Neural cell (in vitro differentiated cells): ENCODE results near the gene RNF44. TPM values are rescaled to one million over a fixed set of nuclear protein-coding genes. Genes with fewer than 3 reads are reported as not detected.

Experiments used
- H2AFZ ChIP-seq: fragments of 200-600, 300-800 bp; sonication (generic), shearing (Covaris generic); 2 replicates; pipeline ENCODE4 v1.6.0; 2014; ENCODE audit warnings: low read depth, mild to moderate bottlenecking, antibody characterized with exemption, low read length, moderate library complexity
- H3F3A ChIP-seq: fragments of 200-600 bp; shearing (Covaris generic); 2 replicates; pipeline ENCODE4 v1.6.1; 2016; ENCODE audit warnings: mild to moderate bottlenecking, moderate library complexity, mixed read lengths, antibody characterized with exemption, low read length; ENCODE audit not compliant: insufficient read depth, poor library complexity, severe bottlenecking
- H3K27ac ChIP-seq: fragments of 200-600, 300-800 bp; sonication (generic), shearing (Covaris generic); 2 replicates; pipeline ENCODE4 v1.5.1; 2014; ENCODE audit warnings: mild to moderate bottlenecking, low read length, moderate library complexity
- H3K27me3 ChIP-seq: fragments of 300-800, 200-600 bp; sonication (generic), shearing (Covaris generic); 2 replicates; pipeline ENCODE4 v1.6.0; 2014; ENCODE audit warnings: mild to moderate bottlenecking, low read depth, low read length, moderate library complexity; ENCODE audit not compliant: insufficient read depth
- H3K36me3 ChIP-seq: fragments of 300-800, 200-600 bp; sonication (generic), shearing (Covaris generic); 2 replicates; pipeline ENCODE4 v1.5.1; 2014; ENCODE audit warnings: mild to moderate bottlenecking, antibody characterized with exemption, low read length, moderate library complexity; ENCODE audit not compliant: insufficient read depth
- H3K4me2 ChIP-seq: fragments of 300-800, 200-600 bp; sonication (generic), shearing (Covaris generic); 2 replicates; pipeline ENCODE4 v1.6.0; 2014; ENCODE audit warnings: mild to moderate bottlenecking, low read length
- H3K4me3 ChIP-seq: fragments of 300-800, 200-600 bp; sonication (generic), shearing (Covaris generic); 2 replicates; pipeline ENCODE4 v1.5.1; 2014; ENCODE audit warnings: mild to moderate bottlenecking, low read length, moderate library complexity
- H3K79me2 ChIP-seq: fragments of 200-600 bp; shearing (Covaris generic); replicated peaks from 2 replicates; pipeline ENCODE4 v1.6.0; 2014; ENCODE audit warnings: mild to moderate bottlenecking, low read length, moderate library complexity; ENCODE audit not compliant: insufficient read depth
- H3K9ac ChIP-seq: fragments of 300-800, 200-600 bp; sonication (generic), shearing (Covaris generic); 2 replicates; pipeline ENCODE4 v1.6.1; 2016; ENCODE audit warnings: mild to moderate bottlenecking, low read length, mixed read lengths
- H3K9me2 ChIP-seq: fragments of 200-600 bp; shearing (Covaris generic); 2 replicates; pipeline ENCODE4 v1.6.1; 2016; ENCODE audit warnings: mild to moderate bottlenecking, low read length, mixed read lengths; ENCODE audit not compliant: insufficient read depth
- H3K9me3 ChIP-seq: fragments of 200-600, 300-800 bp; sonication (generic), shearing (Covaris generic); 2 replicates; pipeline ENCODE4 v1.6.1; 2016; ENCODE audit warnings: mild to moderate bottlenecking, mixed run types, low read length, moderate library complexity, mixed read lengths
- H4K20me1 ChIP-seq: fragments of 200-600 bp; shearing (Covaris generic); 2 replicates; pipeline ENCODE4 v1.6.1; 2016; ENCODE audit warnings: mild to moderate bottlenecking, mixed run types; ENCODE audit not compliant: insufficient read depth
- EP300 ChIP-seq: fragments of 450-650 bp; conservative IDR thresholded peaks from 2 replicates; pipeline ENCODE4 v1.6.1; 2014; ENCODE audit warnings: antibody characterized with exemption, mild to moderate bottlenecking, moderate library complexity; ENCODE audit not compliant: poor library complexity, severe bottlenecking
- EZH2 ChIP-seq: fragments of 200-600, 300-800 bp; shearing (Covaris generic), sonication (generic); IDR thresholded peaks from 2 replicates; pipeline ENCODE4 v1.6.1; 2014; ENCODE audit warnings: antibody characterized with exemption, low read length, borderline replicate concordance, mild to moderate bottlenecking; ENCODE audit not compliant: insufficient read depth, poor library complexity, severe bottlenecking
- MXI1 ChIP-seq: fragments of 450-650 bp; conservative IDR thresholded peaks from 2 replicates; pipeline ENCODE4 v1.6.1; 2014; ENCODE audit warnings: antibody characterized with exemption, mild to moderate bottlenecking; ENCODE audit not compliant: poor library complexity, severe bottlenecking
- POLR2AphosphoS5 ChIP-seq: IDR thresholded peaks from 2 replicates; pipeline ENCODE4 v1.6.1; 2012
- RAD21 ChIP-seq: fragments of 450-650 bp; conservative IDR thresholded peaks from 2 replicates; pipeline ENCODE4 v1.6.1; 2014; ENCODE audit warnings: antibody characterized with exemption, mild to moderate bottlenecking, moderate library complexity
- SMC3 ChIP-seq: fragments of 450-650 bp; conservative IDR thresholded peaks from 2 replicates; pipeline ENCODE4 v1.6.1; 2014; ENCODE audit warnings: antibody characterized with exemption, mild to moderate bottlenecking, moderate library complexity; ENCODE audit not compliant: poor library complexity
- TAF1 ChIP-seq: IDR thresholded peaks from 2 replicates; pipeline ENCODE4 v1.6.1; 2012; ENCODE audit warnings: low read depth
- polyA plus RNA-seq: library from polyadenylated mRNA; depleted of rRNA; stranded (reverse); fragments of >200 nt; gene quantifications from 2 replicates; pipeline ENCODE4 v1.2.3, GENCODE V29; 2014
- TF ChIP-seq, protein P1 (sequence below): IDR thresholded peaks from 2 replicates; pipeline ENCODE4 v1.6.1; 2012; ENCODE audit warnings: borderline replicate concordance
- TF ChIP-seq, protein P2 (sequence below): fragments of 450-650 bp; IDR thresholded peaks from 2 replicates; pipeline ENCODE4 v1.5.1; 2014; ENCODE audit warnings: antibody characterized with exemption, mild to moderate bottlenecking, moderate library complexity; ENCODE audit not compliant: poor library complexity, severe bottlenecking

The RNF44 gene
- polyA plus RNA-seq, 1 donor from 2014 or later, result 22.2 TPM

- H3F3A ChIP-seq, result no peaks in the 10 kb centered on the region
- H3K27me3 ChIP-seq, result no peaks in the 10 kb centered on the region
- H2AFZ ChIP-seq, result no peak overlapping the region
- no peaks in the 10 kb centered on the region for H3K36me3 ChIP-seq
- no peak overlapping the region for H3K4me3 ChIP-seq
- no peaks in the 10 kb centered on the region for H4K20me1 ChIP-seq
- H3K79me2 ChIP-seq, result no peaks in the 10 kb centered on the region
- H3K9me3 ChIP-seq, result no peaks in the 10 kb centered on the region
- H3K27ac ChIP-seq, result no peak overlapping the region
- no peaks in the 10 kb centered on the region for H3K9me2 ChIP-seq
- TF ChIP-seq, protein P1, sequence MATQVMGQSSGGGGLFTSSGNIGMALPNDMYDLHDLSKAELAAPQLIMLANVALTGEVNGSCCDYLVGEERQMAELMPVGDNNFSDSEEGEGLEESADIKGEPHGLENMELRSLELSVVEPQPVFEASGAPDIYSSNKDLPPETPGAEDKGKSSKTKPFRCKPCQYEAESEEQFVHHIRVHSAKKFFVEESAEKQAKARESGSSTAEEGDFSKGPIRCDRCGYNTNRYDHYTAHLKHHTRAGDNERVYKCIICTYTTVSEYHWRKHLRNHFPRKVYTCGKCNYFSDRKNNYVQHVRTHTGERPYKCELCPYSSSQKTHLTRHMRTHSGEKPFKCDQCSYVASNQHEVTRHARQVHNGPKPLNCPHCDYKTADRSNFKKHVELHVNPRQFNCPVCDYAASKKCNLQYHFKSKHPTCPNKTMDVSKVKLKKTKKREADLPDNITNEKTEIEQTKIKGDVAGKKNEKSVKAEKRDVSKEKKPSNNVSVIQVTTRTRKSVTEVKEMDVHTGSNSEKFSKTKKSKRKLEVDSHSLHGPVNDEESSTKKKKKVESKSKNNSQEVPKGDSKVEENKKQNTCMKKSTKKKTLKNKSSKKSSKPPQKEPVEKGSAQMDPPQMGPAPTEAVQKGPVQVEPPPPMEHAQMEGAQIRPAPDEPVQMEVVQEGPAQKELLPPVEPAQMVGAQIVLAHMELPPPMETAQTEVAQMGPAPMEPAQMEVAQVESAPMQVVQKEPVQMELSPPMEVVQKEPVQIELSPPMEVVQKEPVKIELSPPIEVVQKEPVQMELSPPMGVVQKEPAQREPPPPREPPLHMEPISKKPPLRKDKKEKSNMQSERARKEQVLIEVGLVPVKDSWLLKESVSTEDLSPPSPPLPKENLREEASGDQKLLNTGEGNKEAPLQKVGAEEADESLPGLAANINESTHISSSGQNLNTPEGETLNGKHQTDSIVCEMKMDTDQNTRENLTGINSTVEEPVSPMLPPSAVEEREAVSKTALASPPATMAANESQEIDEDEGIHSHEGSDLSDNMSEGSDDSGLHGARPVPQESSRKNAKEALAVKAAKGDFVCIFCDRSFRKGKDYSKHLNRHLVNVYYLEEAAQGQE, result no peak
- TF ChIP-seq, protein P2, sequence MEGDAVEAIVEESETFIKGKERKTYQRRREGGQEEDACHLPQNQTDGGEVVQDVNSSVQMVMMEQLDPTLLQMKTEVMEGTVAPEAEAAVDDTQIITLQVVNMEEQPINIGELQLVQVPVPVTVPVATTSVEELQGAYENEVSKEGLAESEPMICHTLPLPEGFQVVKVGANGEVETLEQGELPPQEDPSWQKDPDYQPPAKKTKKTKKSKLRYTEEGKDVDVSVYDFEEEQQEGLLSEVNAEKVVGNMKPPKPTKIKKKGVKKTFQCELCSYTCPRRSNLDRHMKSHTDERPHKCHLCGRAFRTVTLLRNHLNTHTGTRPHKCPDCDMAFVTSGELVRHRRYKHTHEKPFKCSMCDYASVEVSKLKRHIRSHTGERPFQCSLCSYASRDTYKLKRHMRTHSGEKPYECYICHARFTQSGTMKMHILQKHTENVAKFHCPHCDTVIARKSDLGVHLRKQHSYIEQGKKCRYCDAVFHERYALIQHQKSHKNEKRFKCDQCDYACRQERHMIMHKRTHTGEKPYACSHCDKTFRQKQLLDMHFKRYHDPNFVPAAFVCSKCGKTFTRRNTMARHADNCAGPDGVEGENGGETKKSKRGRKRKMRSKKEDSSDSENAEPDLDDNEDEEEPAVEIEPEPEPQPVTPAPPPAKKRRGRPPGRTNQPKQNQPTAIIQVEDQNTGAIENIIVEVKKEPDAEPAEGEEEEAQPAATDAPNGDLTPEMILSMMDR, result no peak
- TF ChIP-seq SMC3, result no peak
- no peak for TF ChIP-seq TAF1
- TF ChIP-seq MXI1, result no peak
- no peak for TF ChIP-seq POLR2AphosphoS5
- TF ChIP-seq EZH2, result no peak
- TF ChIP-seq RAD21, result no peak
- TF ChIP-seq EP300, result no peak
- H3K9ac ChIP-seq, result no peak overlapping the region
- H3K4me2 ChIP-seq, result no peak overlapping the region
Observed at GRCh38 chr5:176553260-176554085, 16.3 kb upstream of the RNF44 start.

- no peak overlapping the region for H2AFZ ChIP-seq
Observed at GRCh38 chr5:176552332-176552869, 15.2 kb upstream of the RNF44 start.

More at GRCh38 chr5:176552332-176552869, 15.2 kb upstream of the RNF44 start:
- Histone ChIP-seq H3K9me3 (no peaks in the 10 kb centered on the region), H3F3A (no peaks in the 10 kb centered on the region), H4K20me1 (no peaks in the 10 kb centered on the region), H3K27me3 (no peaks in the 10 kb centered on the region), H3K27ac (no peak overlapping the region), H3K36me3 (no peaks in the 10 kb centered on the region), H3K9me2 (no peaks in the 10 kb centered on the region), H3K4me3 (no peak overlapping the region), H3K9ac (no peak overlapping the region), H3K4me2 (no peak overlapping the region), H3K79me2 (no peaks in the 10 kb centered on the region)
- no peak for TF ChIP-seq MXI1
- no peak for TF ChIP-seq EP300
- no peak for TF ChIP-seq TAF1
- TF ChIP-seq RAD21, result no peak
- no peak for TF ChIP-seq EZH2
- TF ChIP-seq SMC3, result no peak
- TF ChIP-seq, protein P1, result no peak
- no peak for TF ChIP-seq POLR2AphosphoS5
- TF ChIP-seq, protein P2, result no peak
